Measurements from ENCODE around the gene LETM1. TPM values are rescaled to one million over a fixed set of nuclear protein-coding genes. Genes with fewer than 3 reads are reported as not detected.

The LETM1 gene
- total RNA-seq, 1 donor from 2014 or later = 64.1 TPM

DNA sequence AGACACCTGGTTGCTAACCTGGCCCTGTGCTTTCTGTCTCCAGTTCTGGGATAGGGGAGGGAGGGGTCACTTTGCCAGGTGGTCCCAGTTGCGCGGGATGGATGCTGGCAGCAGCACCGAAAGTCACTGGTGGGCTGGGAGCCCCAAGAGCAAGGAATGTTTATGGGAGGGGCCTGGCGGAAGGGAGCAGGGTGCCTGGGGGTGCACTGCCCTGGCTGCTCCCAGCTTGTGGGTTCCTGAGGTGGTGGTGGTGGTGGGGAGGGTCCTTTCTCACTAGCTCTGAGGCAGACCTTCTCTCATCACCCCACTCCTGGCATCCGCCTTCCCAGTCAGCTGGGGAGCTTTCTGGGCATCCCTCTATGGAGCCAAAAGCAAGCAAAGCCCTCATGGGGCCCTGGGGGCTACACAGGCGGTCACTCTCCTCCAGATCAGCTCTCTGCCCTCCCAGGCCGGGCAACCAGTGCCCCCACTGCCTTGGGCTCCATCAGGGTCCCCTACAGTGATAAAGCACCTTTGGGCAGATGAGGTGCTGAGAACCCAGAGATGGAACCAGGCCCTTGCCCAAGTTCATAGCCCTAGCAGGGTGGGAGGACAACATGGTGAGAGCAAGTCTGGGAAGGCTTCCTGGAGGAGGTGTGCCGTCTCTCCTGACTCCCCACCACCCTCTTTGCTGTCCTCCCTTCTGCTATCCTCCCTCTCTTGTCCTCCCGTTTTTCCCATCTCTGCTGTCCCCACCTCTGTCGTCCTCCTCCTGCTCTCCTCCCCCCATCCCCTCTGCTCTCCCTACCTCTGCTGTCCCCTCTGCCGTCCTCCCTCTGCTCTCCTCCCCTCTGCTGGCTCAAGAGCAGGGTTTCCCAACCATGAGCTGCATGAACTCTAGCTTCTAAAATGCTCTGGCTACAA, 46.9 kb downstream of the LETM1 start:
- intact Hi-C loops (cut with micrococcal nuclease) = no loop called here

DNA sequence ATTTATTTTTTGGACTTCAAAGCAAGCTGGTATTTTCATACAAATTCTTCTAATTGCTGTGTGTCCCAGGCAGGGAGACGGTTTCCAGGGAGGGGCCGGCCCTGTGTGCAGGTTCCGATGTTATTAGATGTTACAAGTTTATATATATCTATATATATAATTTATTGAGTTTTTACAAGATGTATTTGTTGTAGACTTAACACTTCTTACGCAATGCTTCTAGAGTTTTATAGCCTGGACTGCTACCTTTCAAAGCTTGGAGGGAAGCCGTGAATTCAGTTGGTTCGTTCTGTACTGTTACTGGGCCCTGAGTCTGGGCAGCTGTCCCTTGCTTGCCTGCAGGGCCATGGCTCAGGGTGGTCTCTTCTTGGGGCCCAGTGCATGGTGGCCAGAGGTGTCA, 47.6 kb downstream of the LETM1 start:
- intact Hi-C loops (cut with micrococcal nuclease) = no loop called here

DNA sequence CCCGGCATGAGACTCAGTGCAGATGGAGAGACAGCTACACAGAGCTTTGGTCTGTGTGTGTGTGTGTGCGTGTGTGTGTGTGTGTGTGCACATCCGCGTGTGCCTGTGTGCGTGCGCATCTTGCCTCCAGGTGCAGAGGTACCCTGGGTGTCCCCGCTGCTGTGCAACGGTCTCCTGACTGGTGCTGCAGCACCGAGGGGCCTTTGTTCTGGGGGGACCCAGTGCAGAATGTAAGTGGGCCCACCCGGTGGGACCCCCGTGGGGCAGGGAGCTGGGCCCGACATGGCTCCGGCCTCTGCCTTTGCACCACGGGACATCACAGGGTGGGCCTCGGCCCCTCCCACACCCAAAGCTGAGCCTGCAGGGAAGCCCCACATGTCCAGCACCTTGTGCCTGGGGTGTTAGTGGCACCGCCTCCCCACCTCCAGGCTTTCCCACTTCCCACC, 48.6 kb downstream of the LETM1 start:
- intact Hi-C loops (cut with micrococcal nuclease) = no loop called here

DNA sequence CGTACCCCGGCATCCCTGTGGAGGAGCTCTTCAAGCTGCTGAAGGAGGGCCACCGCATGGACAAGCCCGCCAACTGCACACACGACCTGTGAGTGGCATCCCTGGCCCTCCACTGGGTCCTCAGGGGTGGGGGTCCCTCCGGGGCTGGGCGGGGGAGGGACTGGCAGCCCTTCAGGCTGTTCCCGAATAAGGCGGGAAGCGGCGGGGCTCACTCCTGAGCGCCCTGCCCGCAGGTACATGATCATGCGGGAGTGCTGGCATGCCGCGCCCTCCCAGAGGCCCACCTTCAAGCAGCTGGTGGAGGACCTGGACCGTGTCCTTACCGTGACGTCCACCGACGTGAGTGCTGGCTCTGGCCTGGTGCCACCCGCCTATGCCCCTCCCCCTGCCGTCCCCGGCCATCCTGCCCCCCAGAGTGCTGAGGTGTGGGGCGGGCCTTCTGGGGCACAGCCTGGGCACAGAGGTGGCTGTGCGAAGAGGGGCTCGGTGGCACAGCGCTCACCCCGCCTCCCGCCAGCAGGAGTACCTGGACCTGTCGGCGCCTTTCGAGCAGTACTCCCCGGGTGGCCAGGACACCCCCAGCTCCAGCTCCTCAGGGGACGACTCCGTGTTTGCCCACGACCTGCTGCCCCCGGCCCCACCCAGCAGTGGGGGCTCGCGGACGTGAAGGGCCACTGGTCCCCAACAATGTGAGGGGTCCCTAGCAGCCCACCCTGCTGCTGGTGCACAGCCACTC, 49.2 kb downstream of the LETM1 start:
- intact Hi-C loops (cut with micrococcal nuclease) = no loop called here

DNA sequence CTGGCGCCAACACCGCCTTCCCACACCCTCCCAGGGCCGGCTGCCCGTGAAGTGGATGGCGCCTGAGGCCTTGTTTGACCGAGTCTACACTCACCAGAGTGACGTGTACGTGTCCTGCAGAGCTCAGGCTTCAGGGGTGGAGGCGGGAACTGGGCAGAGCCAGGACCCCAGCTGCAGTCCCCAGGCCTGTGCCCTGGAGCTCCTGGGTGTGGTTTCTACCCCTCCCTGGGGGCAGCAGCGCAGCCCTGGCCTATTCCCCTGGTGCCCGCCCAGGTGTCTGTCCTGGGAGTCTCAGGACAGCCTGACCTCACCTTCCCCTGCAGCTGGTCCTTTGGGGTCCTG, 49.8 kb downstream of the LETM1 start:
- intact Hi-C loops (cut with micrococcal nuclease) = no loop called here

DNA sequence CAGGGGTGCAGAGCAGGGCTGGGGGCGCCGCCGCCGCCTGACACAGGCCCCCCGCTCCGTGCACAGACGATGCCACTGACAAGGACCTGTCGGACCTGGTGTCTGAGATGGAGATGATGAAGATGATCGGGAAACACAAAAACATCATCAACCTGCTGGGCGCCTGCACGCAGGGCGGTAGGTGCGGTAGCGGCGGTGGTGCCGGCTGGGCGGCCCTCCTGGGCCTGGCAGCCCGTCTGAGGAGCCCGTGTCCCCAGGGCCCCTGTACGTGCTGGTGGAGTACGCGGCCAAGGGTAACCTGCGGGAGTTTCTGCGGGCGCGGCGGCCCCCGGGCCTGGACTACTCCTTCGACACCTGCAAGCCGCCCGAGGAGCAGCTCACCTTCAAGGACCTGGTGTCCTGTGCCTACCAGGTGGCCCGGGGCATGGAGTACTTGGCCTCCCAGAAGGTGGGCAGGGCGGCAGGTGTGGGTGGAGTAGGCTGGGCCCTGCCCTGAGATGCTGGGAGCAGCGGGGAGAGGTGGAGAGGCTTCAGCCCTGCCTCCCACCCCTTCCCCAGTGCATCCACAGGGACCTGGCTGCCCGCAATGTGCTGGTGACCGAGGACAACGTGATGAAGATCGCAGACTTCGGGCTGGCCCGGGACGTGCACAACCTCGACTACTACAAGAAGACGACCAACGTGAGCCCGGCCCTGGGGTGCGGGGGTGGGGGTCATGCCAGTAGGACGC, 50.3 kb downstream of the LETM1 start:
- intact Hi-C loops (cut with micrococcal nuclease) = no loop called here

DNA sequence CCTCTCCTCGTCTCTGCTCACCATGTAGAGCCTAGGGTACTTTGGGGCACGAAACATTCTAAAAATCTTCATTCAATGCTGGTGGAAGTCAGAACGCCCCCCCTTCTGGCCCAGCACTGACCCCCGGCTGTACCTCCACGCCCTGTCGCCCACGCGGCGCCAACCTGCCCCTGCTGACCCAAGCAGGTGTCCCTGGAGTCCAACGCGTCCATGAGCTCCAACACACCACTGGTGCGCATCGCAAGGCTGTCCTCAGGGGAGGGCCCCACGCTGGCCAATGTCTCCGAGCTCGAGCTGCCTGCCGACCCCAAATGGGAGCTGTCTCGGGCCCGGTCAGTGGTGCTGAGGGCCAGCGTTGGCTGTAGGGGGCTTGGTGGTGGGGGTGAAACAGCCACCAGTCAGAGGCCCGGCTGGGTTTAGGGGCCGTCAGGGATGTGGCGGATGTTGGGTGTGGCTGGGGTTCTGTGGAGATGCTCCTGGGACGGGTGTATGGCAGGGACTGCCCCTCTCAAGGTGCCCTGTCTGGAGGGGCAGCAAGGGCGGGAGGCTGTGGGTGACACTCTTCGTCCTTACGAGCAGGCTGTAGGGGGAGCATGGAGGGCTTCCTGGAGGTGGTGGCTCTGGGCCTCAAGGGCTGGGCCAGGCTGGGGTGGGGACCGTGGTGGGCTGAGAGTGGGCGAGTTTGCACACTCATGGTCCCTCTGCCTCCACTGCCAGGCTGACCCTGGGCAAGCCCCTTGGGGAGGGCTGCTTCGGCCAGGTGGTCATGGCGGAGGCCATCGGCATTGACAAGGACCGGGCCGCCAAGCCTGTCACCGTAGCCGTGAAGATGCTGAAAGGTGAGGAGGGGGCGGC, 51.1 kb downstream of the LETM1 start:
- intact Hi-C loops (cut with micrococcal nuclease) = no loop called here

DNA sequence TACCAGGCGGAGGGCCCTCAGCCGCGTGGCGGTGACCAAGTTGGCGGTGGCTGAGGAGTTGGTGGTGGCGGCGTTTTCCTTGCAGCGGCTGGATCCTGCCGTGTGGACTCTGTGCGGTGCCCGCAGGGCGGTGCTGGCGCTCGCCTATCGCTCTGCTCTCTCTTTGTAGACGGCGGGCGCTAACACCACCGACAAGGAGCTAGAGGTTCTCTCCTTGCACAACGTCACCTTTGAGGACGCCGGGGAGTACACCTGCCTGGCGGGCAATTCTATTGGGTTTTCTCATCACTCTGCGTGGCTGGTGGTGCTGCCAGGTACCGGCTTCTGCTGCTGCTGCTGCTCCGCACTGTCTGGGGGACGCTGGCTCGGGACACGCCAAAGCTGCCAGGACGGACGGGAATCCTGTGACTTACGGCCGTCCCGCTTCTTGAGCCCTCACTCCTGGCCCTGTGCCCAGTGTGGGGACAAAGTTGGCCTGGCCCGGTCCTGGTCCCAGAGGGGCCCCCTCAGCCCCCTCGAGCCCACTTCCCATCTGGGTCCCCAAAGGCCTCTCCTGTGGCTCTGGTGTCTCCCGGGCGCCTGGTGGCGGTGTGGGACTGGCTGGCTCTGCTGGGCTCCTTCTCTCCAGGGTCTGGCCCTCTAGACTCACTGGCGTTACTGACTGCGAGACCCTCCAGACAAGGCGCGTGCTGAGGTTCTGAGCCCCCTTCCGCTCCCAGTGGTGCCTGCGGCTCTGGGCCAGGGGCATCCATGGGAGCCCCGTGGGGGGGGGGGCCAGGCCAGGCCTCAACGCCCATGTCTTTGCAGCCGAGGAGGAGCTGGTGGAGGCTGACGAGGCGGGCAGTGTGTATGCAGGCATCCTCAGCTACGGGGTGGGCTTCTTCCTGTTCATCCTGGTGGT, 52.2 kb downstream of the LETM1 start:
- intact Hi-C loops (cut with micrococcal nuclease) = no loop called here

DNA sequence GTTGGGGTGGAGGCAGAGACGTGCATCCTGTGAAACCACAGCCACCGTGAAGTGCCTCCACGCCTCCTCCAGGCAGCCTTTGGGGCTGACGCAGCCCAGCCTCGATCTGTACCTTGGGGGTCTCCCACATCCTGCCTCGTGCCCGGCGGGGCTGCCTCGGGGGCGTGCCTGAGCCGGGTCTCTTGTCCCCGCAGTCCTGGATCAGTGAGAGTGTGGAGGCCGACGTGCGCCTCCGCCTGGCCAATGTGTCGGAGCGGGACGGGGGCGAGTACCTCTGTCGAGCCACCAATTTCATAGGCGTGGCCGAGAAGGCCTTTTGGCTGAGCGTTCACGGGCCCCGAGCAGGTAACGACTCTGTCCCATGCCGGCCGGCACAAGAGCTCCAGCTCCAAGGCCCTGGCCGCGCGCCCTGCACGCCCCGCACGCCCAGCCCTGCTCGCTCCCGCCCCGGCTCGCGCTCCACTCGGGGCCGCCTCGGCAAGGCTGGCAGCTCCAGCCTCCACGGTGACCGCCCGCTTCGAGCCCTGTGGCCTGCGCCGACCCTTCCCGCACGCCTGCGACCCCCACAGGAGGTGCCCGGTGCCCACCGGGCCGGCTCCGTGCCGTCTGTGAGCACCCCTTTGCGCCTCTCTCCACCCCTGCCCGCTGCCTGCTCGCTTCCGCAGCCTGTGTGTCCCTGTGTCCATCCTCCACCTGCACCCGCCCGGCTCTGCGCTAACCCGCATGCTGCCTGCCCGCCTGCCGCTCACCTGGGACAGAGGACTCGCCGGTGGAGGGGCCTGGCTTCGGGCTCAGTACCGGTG, 53.0 kb downstream of the LETM1 start:
- intact Hi-C loops (cut with micrococcal nuclease) = no loop called here

DNA sequence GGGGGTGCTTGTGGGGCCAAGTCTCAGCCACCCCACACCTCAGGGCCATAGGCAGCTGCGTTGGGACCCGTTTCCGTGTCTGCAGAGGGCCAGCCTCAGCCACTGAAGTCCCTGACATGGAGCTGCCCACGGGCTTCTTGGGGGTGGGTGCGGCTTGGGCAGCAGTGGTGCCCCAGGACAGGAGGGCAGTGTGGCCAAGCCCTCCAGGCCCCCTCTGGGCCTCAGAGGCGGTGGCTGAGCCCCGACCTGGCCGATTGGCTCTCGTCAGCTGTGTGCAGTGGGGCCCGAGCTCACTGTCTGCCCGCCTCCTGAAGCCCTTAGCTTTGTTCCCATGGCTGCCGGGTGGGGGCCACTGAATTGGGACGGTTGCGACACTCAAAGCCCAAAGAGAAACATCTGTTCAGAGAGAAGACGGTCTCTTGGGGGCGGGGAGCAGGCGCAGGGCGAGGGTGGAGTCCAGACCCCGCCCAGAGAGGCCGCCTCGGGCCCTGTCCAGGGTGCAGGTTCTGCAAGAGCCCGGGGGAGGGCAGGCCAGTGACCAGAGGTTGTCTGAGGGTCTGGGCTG, 53.7 kb downstream of the LETM1 start:
- intact Hi-C loops (cut with micrococcal nuclease) = no loop called here

DNA sequence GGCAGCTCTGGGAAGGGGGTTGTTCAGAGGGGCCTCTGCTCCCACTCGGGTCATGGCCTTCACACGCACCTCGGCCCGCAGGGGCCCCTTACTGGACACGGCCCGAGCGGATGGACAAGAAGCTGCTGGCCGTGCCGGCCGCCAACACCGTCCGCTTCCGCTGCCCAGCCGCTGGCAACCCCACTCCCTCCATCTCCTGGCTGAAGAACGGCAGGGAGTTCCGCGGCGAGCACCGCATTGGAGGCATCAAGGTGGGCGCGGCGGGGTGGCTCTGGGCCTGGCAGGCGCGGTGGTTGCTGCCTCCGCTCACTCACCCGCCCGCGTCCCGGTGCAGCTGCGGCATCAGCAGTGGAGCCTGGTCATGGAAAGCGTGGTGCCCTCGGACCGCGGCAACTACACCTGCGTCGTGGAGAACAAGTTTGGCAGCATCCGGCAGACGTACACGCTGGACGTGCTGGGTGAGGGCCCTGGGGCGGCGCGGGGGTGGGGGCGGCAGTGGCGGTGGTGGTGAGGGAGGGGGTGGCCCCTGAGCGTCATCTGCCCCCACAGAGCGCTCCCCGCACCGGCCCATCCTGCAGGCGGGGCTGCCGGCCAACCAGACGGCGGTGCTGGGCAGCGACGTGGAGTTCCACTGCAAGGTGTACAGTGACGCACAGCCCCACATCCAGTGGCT, 54.5 kb downstream of the LETM1 start:
- intact Hi-C loops (cut with micrococcal nuclease) = no loop called here

DNA sequence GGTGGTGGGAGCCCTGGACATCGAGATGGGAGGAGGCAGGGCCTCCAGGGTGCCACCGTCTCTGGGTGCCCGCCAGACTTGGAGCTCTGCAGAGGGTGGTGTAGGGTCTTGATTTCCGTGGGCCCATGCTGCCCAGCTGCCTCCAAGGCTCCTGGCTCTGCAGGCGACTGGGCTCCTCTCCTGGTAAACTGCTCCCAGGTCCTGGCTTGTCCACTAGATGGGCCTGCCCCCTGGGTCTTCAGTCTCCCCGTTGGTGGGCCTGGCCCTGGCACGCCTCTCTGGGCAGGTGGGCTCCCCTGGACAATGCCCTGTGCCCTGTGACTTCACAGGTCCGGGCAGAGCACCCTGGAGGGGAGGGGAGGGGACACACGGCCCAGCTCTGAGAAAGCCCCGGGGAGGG, 55.2 kb downstream of the LETM1 start:
- intact Hi-C loops (cut with micrococcal nuclease) = no loop called here

DNA sequence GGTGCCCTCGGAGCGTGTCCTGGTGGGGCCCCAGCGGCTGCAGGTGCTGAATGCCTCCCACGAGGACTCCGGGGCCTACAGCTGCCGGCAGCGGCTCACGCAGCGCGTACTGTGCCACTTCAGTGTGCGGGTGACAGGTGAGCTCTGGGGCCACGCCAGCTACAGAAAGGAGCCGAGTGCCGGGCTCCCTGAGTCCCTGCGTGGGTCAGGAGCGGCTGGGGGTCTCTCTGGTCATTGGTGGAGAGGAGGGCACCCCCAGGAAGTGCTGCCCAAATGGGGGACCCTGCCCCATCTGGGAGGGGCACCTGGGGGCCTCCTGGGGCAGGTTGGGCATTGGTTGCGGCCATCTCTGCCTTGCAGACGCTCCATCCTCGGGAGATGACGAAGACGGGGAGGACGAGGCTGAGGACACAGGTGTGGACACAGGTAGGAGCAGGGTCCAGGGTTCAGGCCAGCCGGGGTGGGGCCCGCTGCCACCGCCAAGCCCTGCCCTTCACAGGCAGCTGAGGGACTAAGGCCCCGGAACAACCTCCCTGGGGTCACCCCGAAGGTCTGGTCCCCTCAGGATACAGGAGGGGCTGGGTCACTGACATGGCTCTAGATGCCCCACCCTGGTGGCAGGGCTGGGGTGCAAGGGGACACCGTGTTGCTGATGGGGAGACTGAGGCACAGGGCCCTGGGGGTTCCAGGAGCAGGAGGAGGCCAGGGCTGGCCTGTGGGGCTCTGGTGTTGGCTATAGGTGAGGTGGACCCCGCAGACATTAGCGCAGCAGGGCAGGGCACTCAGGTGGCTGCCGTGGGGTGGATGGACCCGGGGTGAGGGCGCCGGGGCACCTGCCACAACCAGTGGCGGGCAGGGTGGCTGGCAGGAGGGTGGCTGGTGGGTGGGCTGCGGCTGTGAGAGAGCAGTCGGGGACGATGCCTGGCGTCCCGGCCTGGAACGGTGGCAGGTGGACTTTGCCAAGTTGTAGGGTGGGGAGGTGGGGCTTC, 56.3 kb downstream of the LETM1 start:
- intact Hi-C loops (cut with micrococcal nuclease) = loop anchor here (10.0 kb wide), 1 partner anchor 1275 kb away; the partner anchor contains the start of genes HTT and HTT-AS

DNA sequence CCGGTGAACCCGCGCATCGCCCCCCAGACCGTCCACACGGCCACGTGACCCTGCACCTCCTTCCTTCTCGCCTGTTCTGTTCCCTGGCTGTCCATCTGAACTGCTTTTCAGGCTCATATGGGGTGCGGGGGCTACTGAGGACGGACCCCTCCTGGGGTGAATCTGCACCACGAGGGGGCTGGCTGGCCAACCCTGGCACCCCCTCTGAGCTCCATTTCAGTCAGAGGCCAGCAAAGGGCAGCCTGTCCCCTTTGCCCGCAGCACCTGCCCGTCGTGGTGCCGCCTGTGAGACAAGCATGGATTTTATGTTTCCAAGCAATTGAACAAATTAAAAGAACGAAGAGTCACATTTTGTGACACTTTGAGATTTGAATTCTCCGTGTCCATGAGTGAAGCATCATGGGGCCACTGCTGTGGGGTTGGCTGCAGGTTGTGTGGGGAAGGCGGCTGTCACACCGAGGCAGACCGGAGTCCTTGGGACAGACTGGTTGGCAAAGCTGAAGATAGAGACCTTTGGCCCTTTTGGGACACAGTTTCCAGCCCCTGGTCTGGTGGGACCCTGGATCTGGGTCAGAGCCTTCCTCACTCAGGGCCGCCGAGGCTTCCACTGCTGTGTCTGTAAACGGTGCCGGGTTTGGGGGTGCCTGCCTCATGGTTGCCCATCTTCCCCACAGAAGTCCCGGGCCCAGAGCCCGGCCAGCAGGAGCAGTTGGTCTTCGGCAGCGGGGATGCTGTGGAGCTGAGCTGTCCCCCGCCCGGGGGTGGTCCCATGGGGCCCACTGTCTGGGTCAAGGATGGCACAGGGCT, 57.2 kb downstream of the LETM1 start:
- intact Hi-C loops (cut with micrococcal nuclease) = loop anchor here (10.0 kb wide), 1 partner anchor 1276 kb away; the partner anchor contains the start of genes HTT and HTT-AS

DNA sequence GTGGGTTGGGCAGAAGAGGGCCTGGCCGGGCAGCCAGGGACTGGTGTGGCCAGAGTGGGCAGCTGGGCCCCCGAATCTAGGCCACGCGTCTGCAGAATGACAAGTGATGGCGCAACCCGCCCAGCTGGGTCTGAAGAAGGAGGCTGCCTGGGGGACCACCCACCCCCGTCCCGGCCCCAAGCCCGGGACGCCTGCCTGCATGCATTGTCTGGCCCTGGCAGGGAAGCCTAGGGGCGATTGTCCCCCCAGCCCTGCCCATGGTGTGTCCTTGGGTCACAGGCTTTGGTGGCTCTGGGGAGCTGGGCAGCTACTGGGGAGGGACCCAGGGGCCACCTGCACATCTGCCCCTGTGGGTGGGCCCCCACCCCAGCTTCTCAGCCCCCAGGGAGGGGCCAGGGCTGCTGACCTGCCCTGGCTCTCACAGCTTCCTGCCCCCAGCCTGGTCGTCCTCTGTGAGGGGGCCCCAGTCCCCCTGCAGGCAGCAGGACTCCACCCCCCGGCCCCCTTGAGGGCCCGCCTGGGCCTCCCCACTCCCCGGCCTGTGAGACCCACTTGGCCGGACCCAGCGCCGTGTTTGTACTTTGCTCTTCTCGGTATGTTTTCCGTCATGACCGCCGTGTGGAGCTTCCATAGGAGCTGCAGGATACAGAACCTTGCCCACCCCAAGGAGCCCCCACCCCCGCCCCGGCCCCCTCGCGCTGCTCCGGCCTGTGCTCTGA, 57.9 kb downstream of the LETM1 start:
- intact Hi-C loops (cut with micrococcal nuclease) = loop anchor here (10.0 kb wide), 1 partner anchor 1277 kb away; the partner anchor contains the start of genes HTT and HTT-AS
